ENCODE data around the gene TBC1D20. TPM values are rescaled to one million over a fixed set of nuclear protein-coding genes. Genes with fewer than 3 reads are reported as not detected.
A peak's percentile ranks its signal among the peaks of the same experiment; 100 is the strongest.

The TBC1D20 gene
- total and polyA plus RNA-seq, 2 donors (not counting 1 experiment from before 2014, with no cell fraction given), result 33.9 to 38.3 TPM

DNA sequence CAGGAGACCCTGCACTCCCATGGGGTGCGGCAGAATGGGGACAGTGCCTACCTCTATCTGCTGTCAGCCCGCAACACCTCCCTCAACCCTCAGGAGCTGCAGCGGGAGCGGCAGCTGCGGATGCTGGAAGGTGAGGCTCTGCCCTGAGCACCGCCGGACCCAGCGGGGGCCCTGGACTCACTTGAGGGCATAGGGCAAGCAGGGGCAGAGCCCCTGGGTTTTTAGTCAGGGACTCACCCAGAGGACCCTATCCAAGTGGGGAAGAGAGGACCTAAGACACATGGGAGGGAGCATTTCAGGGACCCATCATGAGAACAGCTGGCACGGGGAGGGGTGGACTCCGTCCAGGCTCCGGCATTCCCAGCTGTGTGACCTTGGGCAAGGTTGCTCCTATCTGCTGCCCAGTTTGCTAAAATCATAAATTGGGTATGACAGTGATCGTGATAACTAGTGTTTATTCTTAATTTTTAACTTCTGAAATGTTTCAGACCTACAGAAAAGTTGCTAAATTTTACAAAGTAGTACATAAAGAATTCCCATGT lies 44.5 kb downstream of the TBC1D20 start:
- H3K27ac ChIP-seq (ENCODE audit: insufficient read depth, low read length), result no peak overlapping the region
- no peak for TF ChIP-seq EZH2 (IDR thresholded peaks at IDR 0.05; ENCODE audit: low read length, missing control alignments)
- TF ChIP-seq, protein P1, sequence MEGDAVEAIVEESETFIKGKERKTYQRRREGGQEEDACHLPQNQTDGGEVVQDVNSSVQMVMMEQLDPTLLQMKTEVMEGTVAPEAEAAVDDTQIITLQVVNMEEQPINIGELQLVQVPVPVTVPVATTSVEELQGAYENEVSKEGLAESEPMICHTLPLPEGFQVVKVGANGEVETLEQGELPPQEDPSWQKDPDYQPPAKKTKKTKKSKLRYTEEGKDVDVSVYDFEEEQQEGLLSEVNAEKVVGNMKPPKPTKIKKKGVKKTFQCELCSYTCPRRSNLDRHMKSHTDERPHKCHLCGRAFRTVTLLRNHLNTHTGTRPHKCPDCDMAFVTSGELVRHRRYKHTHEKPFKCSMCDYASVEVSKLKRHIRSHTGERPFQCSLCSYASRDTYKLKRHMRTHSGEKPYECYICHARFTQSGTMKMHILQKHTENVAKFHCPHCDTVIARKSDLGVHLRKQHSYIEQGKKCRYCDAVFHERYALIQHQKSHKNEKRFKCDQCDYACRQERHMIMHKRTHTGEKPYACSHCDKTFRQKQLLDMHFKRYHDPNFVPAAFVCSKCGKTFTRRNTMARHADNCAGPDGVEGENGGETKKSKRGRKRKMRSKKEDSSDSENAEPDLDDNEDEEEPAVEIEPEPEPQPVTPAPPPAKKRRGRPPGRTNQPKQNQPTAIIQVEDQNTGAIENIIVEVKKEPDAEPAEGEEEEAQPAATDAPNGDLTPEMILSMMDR (conservative IDR thresholded peaks at IDR 0.05 in 1 of 2, IDR thresholded peaks at IDR 0.05 in 1 of 2; ENCODE audit: low read depth in 1 of 2, low read length in 2 of 2), result no peak

DNA sequence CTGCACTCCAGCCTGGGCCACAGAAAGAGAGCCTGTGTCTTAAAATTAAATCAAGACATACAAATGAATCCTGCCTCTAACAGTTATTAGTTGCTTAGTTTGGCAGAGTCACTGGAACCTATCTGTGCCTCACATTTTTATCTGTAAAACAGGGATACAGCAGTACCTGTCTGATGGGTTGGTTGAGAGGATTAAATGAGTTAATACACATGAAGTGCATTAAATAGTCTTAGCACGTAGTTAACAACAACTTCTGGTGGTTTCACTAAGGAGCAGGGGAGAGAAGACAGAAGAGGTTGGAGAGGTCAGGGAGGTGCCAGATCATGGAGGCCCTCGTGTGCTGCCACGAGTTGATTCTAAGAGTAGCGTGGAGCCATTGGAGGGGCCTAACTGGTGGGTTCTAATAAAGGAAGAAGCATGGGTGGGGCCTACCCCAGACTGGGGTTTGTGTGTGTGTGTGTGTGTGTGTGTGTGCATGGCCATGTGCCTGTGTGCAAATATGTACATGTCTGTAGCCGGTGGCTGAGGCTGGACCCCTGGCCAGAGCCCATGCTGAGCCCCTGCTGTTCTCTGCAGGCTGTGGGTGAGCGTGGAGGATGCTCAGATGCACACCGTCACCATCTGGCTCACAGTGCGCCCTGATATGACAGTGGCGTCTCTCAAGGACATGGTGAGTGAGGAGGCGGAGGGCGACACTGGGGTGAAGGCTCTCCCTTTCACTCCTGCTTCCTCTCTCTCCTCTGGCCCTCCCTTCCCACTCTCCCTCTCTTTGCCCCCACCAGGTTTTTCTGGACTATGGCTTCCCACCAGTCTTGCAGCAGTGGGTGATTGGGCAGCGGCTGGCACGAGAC lies 45.2 kb downstream of the TBC1D20 start:
- H3K4me3 ChIP-seq (replicated peaks in 1 of 4; ENCODE audit: control extremely low read depth in 1 of 4, insufficient read depth in 1 of 4, low read depth in 3 of 4, low read length in 4 of 4), result no peak overlapping the region
- no peaks in the 10 kb centered on the region for H3K27me3 ChIP-seq (ENCODE audit: control insufficient read depth, insufficient read depth, low read length)
- no peak overlapping the region for H2AFZ ChIP-seq (ENCODE audit: low read length)
- H3K79me2 ChIP-seq (ENCODE audit: control insufficient read depth, insufficient read depth, low read length), result peaks cover 5% of the 10 kb centered on the region
- no peak overlapping the region for H3K9ac ChIP-seq (ENCODE audit: insufficient read depth, low read length)
- H3K36me3 ChIP-seq (ENCODE audit: control insufficient read depth, insufficient read depth, low read length), result peaks cover 11% of the 10 kb centered on the region
- no peaks in the 10 kb centered on the region for H3K4me1 ChIP-seq (ENCODE audit: control insufficient read depth, extremely low read depth, insufficient read depth, low read length)
- H3K27ac ChIP-seq (ENCODE audit: insufficient read depth, low read length), result no peak overlapping the region
- H4K20me1 ChIP-seq (ENCODE audit: control insufficient read depth, extremely low read depth, insufficient read depth, low read length), result no peaks in the 10 kb centered on the region
- no peak for DNase-seq (ENCODE audit: low read depth in 2 of 2)
- no peak overlapping the region for H3K4me2 ChIP-seq (ENCODE audit: extremely low read depth, insufficient read depth, low read length)
- TF ChIP-seq, protein P1 (conservative IDR thresholded peaks at IDR 0.05 in 1 of 2, IDR thresholded peaks at IDR 0.05 in 1 of 2; ENCODE audit: low read depth in 1 of 2, low read length in 2 of 2), result no peak
- TF ChIP-seq EZH2 (IDR thresholded peaks at IDR 0.05; ENCODE audit: low read length, missing control alignments), result no peak
- H3K9me3 ChIP-seq (ENCODE audit: control insufficient read depth, insufficient read depth, low read depth, low read length), result no peaks in the 10 kb centered on the region

More for the DNA sequence above, 44.5 kb downstream of the TBC1D20 start:
- H3K36me3 ChIP-seq (ENCODE audit: control insufficient read depth, insufficient read depth, low read length), result peaks cover 11% of the 10 kb centered on the region
- no peak overlapping the region for H3K9ac ChIP-seq (ENCODE audit: insufficient read depth, low read length)
- no peak overlapping the region for H3K4me2 ChIP-seq (ENCODE audit: extremely low read depth, insufficient read depth, low read length)
- peaks cover 3% of the 10 kb centered on the region for H3K79me2 ChIP-seq (ENCODE audit: control insufficient read depth, insufficient read depth, low read length)
- no peaks in the 10 kb centered on the region for H4K20me1 ChIP-seq (ENCODE audit: control insufficient read depth, extremely low read depth, insufficient read depth, low read length)
- no peak for DNase-seq (ENCODE audit: low read depth in 2 of 2)
- H3K4me3 ChIP-seq (replicated peaks in 1 of 4; ENCODE audit: control extremely low read depth in 1 of 4, insufficient read depth in 1 of 4, low read depth in 3 of 4, low read length in 4 of 4), result no peak overlapping the region
- no peaks in the 10 kb centered on the region for H3K27me3 ChIP-seq (ENCODE audit: control insufficient read depth, insufficient read depth, low read length)
- H3K4me1 ChIP-seq (ENCODE audit: control insufficient read depth, extremely low read depth, insufficient read depth, low read length), result no peaks in the 10 kb centered on the region
- no peaks in the 10 kb centered on the region for H3K9me3 ChIP-seq (ENCODE audit: control insufficient read depth, insufficient read depth, low read depth, low read length)
- no peak overlapping the region for H2AFZ ChIP-seq (ENCODE audit: low read length)

DNA sequence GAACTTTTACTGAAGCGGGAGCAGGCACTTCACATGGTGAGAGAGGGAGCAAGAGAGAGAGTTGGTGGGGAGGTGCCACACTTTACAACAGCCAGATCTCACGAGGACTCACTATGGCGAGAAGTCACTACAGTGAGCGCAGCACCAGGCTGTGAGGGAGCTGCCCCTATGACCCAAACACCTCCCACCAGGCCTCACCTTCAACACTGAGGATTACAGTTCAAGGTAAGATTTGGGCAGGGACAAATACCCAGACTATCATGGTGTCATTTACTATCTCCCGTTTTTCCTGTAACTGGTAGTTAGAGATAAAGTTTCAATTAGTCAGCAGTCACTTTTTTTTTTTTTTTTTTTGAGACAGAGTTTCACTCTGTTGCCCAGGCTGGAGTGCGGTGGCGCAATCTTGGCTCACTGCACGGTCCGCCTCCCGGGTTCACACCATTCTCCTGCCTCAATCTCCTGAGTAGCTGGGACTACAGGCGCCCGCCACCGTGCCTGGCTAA lies 46.5 kb downstream of the TBC1D20 start:
- H3K27ac ChIP-seq (ENCODE audit: insufficient read depth, low read length), result no peak overlapping the region
- no peak overlapping the region for H2AFZ ChIP-seq (ENCODE audit: low read length)
- TF ChIP-seq, protein P1 (conservative IDR thresholded peaks at IDR 0.05 in 1 of 2, IDR thresholded peaks at IDR 0.05 in 1 of 2; ENCODE audit: low read depth in 1 of 2, low read length in 2 of 2), result no peak
- TF ChIP-seq EZH2 (IDR thresholded peaks at IDR 0.05; ENCODE audit: low read length, missing control alignments), result no peak
- peak in 1 of 2 donors; percentile 29 for DNase-seq (ENCODE audit: low read depth in 2 of 2)
- peaks cover 8% of the 10 kb centered on the region for H3K79me2 ChIP-seq (ENCODE audit: control insufficient read depth, insufficient read depth, low read length)
- peaks cover 8% of the 10 kb centered on the region for H3K36me3 ChIP-seq (ENCODE audit: control insufficient read depth, insufficient read depth, low read length)
- no peak overlapping the region for H3K9ac ChIP-seq (ENCODE audit: insufficient read depth, low read length)
- no peak overlapping the region for H3K4me2 ChIP-seq (ENCODE audit: extremely low read depth, insufficient read depth, low read length)
- no peaks in the 10 kb centered on the region for H3K9me3 ChIP-seq (ENCODE audit: control insufficient read depth, insufficient read depth, low read depth, low read length)
- H3K4me1 ChIP-seq (ENCODE audit: control insufficient read depth, extremely low read depth, insufficient read depth, low read length), result no peaks in the 10 kb centered on the region
- H3K27me3 ChIP-seq (ENCODE audit: control insufficient read depth, insufficient read depth, low read length), result no peaks in the 10 kb centered on the region
- H3K4me3 ChIP-seq (replicated peaks in 1 of 4; ENCODE audit: control extremely low read depth in 1 of 4, insufficient read depth in 1 of 4, low read depth in 3 of 4, low read length in 4 of 4), result no peak overlapping the region
- no peaks in the 10 kb centered on the region for H4K20me1 ChIP-seq (ENCODE audit: control insufficient read depth, extremely low read depth, insufficient read depth, low read length)
